T-helper 1 cell treated with Interleukin-12 subunit alpha and Interleukin-12 subunit beta and Interleukin-4 antibody, amounts not matched to agents 30 ng/mL and 1 ng/mL, for 36 hours (primary cell): ENCODE measurements around the gene PKDCC. TPM values are rescaled to one million over a fixed set of nuclear protein-coding genes. Genes with fewer than 3 reads are reported as not detected.

Source experiments
- intact Hi-C: fragments of 100-400 bp; cut with micrococcal nuclease; formaldehyde crosslinking; loops from one replicate; pipeline ENCODE4 v1.15.1; 2024
- total RNA-seq: library from RNA; stranded (reverse); gene quantifications from 2 replicates; pipeline ENCODE4 v1.2.3, GENCODE V29; 2022

The PKDCC gene
- total RNA-seq, 1 donor from 2014 or later, result not detected

- intact Hi-C loops, result loop anchor here (1.0 to 2.0 kb wide), 6 partner anchors 217 to 672 kb away; partner anchors contain the start of gene COX7A2L
These were observed 38.7 kb downstream of the PKDCC start for GRCh38 chr2:42086500-42086953.

GRCh38 chr2:42087137-42087856 is 39.5 kb downstream of the PKDCC start:
- intact Hi-C loops, result loop anchor here (2.0 kb wide), 2 partner anchors 576 to 672 kb away; no protein-coding TSS in a partner anchor

GRCh38 chr2:42087857-42088195 is 40.0 kb downstream of the PKDCC start:
- intact Hi-C loops, result loop anchor here (2.0 kb wide), 2 partner anchors 575 to 673 kb away; no protein-coding TSS in a partner anchor

GRCh38 chr2:42089340-42089925 is 41.6 kb downstream of the PKDCC start:
- intact Hi-C loops, result no loop called here

GRCh38 chr2:42090216-42090615 is 42.4 kb downstream of the PKDCC start:
- intact Hi-C loops, result no loop called here

GRCh38 chr2:42091671-42092070 is 43.9 kb downstream of the PKDCC start:
- intact Hi-C loops, result no loop called here

GRCh38 chr2:42092084-42092996 is 44.5 kb downstream of the PKDCC start:
- intact Hi-C loops, result no loop called here

- intact Hi-C loops, result no loop called here
These were observed 46.3 kb downstream of the PKDCC start for GRCh38 chr2:42094114-42094513.

GRCh38 chr2:42095923-42096408 is 48.1 kb downstream of the PKDCC start:
- intact Hi-C loops, result loop anchor here (1.0 to 5.0 kb wide), 7 partner anchors 73 to 567 kb away; partner anchors contain the start of genes COX7A2L, EML4 and KCNG3

- intact Hi-C loops, result loop anchor here (1.0 to 5.0 kb wide), 7 partner anchors 72 to 566 kb away; partner anchors contain the start of genes COX7A2L, EML4 and KCNG3
These were observed 49.2 kb downstream of the PKDCC start for GRCh38 chr2:42096869-42097591.

- intact Hi-C loops, result loop anchor here (5.0 kb wide), 1 partner anchor 393 kb away; the partner anchor contains the start of gene KCNG3
These were observed 51.0 kb downstream of the PKDCC start for GRCh38 chr2:42098571-42099437.

- intact Hi-C loops, result loop anchor here (5.0 to 10.0 kb wide), 4 partner anchors 393 to 1325 kb away; partner anchors contain the start of genes KCNG3 and MTA3
These were observed 51.8 kb downstream of the PKDCC start for GRCh38 chr2:42099438-42100173.

GRCh38 chr2:42100683-42101205 is 52.9 kb downstream of the PKDCC start:
- intact Hi-C loops, result loop anchor here (10.0 kb wide), 3 partner anchors 464 to 1324 kb away; partner anchors contain the start of gene MTA3

GRCh38 chr2:42101206-42102023 is 53.6 kb downstream of the PKDCC start:
- intact Hi-C loops, result loop anchor here (1.0 to 10.0 kb wide), 8 partner anchors 23 to 1323 kb away; partner anchors contain the start of genes COX7A2L, EML4 and MTA3

GRCh38 chr2:42102024-42102590 is 54.3 kb downstream of the PKDCC start:
- intact Hi-C loops, result loop anchor here (1.0 to 10.0 kb wide), 8 partner anchors 22 to 1323 kb away; partner anchors contain the start of genes COX7A2L, EML4 and MTA3

GRCh38 chr2:42102591-42103450 is 55.0 kb downstream of the PKDCC start:
- intact Hi-C loops, result loop anchor here (1.0 to 10.0 kb wide), 8 partner anchors 21 to 1322 kb away; partner anchors contain the start of genes COX7A2L, EML4 and MTA3
